Dendritic cell treated with granulocyte-macrophage colony-stimulating factor and Interleukin-4, amounts not matched to agents 40 ng/mL and 50 ng/mL, for 4 days (primary cell): ENCODE results near the gene SRBD1.

ENCODE experiments used
- H3K27ac Mint-ChIP-seq: one replicate; pipeline ENCODE4 v1.8.0; 2022; ENCODE audit warnings: mild to moderate bottlenecking, mixed read lengths
- H3K27me3 Mint-ChIP-seq: one replicate; pipeline ENCODE4 v1.8.0; 2022; ENCODE audit warnings: mild to moderate bottlenecking, mixed read lengths
- H3K36me3 Mint-ChIP-seq: one replicate; pipeline ENCODE4 v1.8.0; 2022; ENCODE audit warnings: low read depth, mixed read lengths
- H3K4me1 Mint-ChIP-seq: one replicate; pipeline ENCODE4 v1.8.0; 2022; ENCODE audit warnings: low read depth, mixed read lengths
- H3K4me3 Mint-ChIP-seq: one replicate; pipeline ENCODE4 v1.8.0; 2022; ENCODE audit warnings: mild to moderate bottlenecking, moderate library complexity, mixed read lengths
- H3K9me3 Mint-ChIP-seq: one replicate; pipeline ENCODE4 v1.8.0; 2022; ENCODE audit warnings: mixed read lengths
- intact Hi-C: fragments of 100-400 bp; cut with micrococcal nuclease; formaldehyde crosslinking; loops from one replicate; pipeline ENCODE4 v1.15.0; 2022

Gene SRBD1

DNA sequence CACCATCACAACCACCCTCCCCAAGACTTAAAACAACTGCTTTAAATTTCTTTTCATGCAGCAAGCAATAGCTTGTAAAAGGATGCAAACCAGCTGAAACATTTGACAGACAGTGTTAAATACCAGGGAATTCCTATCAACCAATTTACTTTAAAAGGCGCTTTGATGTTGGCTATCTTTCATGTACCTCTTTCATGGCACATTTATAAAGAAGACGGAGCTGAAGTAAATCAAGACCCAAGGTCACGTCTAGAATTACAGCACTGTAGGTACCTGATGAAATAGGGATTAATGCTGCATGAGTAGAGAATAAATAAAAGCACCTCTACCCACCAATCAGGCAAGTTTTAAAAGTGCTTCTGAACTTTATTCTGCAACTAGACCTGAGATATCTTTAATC is 78.9 kb downstream of the SRBD1 start:
- H3K4me3 Mint-ChIP-seq = no peak overlapping the region
- no peaks in the 10 kb centered on the region for H3K27me3 Mint-ChIP-seq
- H3K36me3 Mint-ChIP-seq = peaks cover 24% of the 10 kb centered on the region
- no peak overlapping the region for H3K27ac Mint-ChIP-seq
- intact Hi-C loops = no loop called here
- no peaks in the 10 kb centered on the region for H3K4me1 Mint-ChIP-seq
- H3K9me3 Mint-ChIP-seq = no peaks in the 10 kb centered on the region

DNA sequence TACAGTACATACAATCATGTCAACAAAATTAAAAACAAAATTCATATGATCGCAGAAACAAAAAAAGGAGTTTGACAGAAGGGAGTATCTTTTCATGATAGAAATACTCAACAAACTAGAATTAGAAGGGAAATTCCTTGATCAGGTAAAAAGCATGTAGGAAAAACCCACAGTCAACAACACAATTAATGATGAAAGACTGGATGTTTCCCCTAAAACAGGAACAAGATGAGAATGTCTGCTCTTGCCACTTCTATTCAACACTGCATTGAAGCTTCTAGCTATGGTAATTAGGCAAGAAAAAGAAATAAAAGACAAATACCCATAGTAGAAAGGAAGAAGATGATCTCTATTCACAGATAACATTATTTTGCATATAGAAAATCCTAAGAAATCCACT is 87.1 kb downstream of the SRBD1 start:
- no peaks in the 10 kb centered on the region for H3K27me3 Mint-ChIP-seq
- intact Hi-C loops = no loop called here
- no peak overlapping the region for H3K4me3 Mint-ChIP-seq
- H3K4me1 Mint-ChIP-seq = no peaks in the 10 kb centered on the region
- H3K9me3 Mint-ChIP-seq = peaks cover 9% of the 10 kb centered on the region
- H3K36me3 Mint-ChIP-seq = peaks cover 27% of the 10 kb centered on the region
- no peak overlapping the region for H3K27ac Mint-ChIP-seq

DNA sequence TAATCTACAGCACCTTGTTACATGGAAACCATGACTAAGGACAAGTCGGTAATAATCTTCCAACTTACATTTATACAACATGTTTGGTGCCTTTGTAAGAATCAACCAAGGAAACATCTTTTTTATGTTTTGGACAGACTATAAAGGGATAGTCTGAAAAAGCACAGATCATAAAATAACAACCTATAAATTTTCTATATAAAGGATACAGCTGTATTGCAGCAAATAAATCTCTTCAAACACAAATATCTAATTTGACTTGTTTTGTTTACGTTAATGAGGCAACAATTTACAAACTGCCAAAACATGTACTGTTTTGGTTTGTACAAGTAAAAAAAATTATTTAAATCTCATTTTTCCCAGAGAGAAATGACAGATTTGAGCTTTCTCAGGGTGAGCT is 92.5 kb downstream of the SRBD1 start:
- peaks cover 17% of the 10 kb centered on the region for H3K36me3 Mint-ChIP-seq

DNA sequence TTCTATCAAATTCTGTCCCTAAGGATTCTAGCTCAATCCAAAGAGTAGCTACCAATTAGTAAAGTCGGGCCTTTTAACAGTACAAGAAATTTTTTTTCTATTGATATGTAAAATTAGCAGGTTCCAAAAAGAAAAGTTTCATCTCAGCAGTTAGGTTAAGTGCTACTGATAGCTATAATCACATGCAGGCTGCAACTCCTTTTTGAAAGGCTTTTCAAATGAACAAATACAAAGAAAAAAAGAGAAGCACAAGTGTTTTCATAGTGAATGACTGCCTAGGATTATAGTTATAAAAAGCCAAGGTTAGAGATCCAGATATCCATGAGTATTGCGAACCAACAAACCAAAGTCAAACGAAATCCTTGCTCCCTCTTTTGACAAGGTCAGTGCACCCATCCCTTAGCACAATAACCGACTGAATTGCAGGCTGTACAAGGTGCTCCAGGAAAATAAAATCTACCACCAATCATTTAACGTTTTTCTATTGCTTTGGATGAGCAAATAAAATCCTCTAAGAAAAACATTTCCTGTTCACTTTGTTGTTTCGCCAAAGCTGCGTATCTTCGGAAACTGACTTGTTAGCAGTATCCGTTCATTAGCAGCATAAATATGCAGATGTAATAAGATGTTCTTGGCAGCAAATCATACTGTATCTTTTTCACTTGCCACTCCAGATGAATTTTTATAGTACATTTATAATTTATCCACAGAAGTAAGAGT is 100.2 kb downstream of the SRBD1 start:
- Mint-ChIP-seq H3K4me3 (no peak overlapping the region), H3K27ac (no peak overlapping the region), H3K4me1 (no peaks in the 10 kb centered on the region), H3K36me3 (peaks cover 20% of the 10 kb centered on the region), H3K9me3 (no peaks in the 10 kb centered on the region), H3K27me3 (no peaks in the 10 kb centered on the region)
- intact Hi-C loops = no loop called here

More for the DNA sequence above, 92.5 kb downstream of the SRBD1 start:
- no peaks in the 10 kb centered on the region for H3K27me3 Mint-ChIP-seq
- H3K4me3 Mint-ChIP-seq = no peak overlapping the region
- no peaks in the 10 kb centered on the region for H3K9me3 Mint-ChIP-seq
- intact Hi-C loops = no loop called here
- no peak overlapping the region for H3K27ac Mint-ChIP-seq
- no peaks in the 10 kb centered on the region for H3K4me1 Mint-ChIP-seq

DNA sequence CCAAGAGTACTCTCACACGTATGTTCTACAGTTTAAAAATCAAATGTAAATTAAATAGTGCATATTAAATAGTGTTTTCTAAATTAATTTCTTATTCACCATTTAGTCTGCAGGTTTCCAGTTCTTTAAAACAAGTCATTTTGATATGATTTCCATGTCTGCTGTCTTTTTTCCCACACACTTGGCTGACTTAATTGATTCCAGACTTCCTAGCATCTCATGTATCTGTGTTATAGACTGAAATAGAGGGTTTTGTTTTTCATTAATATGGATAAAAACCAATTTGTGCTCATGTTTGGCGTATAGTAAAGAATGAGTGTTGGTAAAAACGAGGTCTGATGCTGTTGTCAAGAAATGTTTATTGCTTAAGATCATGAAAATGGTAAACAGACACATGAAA is 104.3 kb downstream of the SRBD1 start:
- Mint-ChIP-seq H3K27me3 (no peaks in the 10 kb centered on the region), H3K4me1 (no peaks in the 10 kb centered on the region), H3K9me3 (no peaks in the 10 kb centered on the region), H3K36me3 (peaks cover 20% of the 10 kb centered on the region), H3K4me3 (no peak overlapping the region), H3K27ac (no peak overlapping the region)
- intact Hi-C loops = no loop called here

DNA sequence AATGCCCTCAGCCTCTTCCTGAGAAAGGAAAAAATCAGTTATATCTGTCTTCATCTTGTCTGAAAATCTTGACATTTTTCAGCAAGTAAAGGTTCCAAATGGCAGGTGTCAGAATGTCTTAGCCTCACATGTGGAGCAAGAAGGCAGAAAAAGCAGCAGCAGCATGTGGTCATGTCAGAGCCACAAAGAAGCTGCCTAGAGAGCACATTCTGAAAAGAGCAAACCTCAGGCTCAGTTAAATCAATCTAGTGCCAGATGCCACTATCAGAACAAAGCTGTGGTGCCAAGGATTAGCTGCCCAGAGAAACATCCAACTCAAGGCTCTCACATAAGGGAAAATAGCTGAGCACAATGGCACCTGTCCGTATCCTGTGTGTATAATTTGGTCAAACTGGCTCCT is 105.9 kb downstream of the SRBD1 start:
- Mint-ChIP-seq H3K9me3 (no peaks in the 10 kb centered on the region), H3K27me3 (no peaks in the 10 kb centered on the region), H3K4me1 (peaks cover under 1% of the 10 kb centered on the region), H3K27ac (no peak overlapping the region), H3K36me3 (peaks cover 19% of the 10 kb centered on the region), H3K4me3 (no peak overlapping the region)
- intact Hi-C loops = no loop called here

DNA sequence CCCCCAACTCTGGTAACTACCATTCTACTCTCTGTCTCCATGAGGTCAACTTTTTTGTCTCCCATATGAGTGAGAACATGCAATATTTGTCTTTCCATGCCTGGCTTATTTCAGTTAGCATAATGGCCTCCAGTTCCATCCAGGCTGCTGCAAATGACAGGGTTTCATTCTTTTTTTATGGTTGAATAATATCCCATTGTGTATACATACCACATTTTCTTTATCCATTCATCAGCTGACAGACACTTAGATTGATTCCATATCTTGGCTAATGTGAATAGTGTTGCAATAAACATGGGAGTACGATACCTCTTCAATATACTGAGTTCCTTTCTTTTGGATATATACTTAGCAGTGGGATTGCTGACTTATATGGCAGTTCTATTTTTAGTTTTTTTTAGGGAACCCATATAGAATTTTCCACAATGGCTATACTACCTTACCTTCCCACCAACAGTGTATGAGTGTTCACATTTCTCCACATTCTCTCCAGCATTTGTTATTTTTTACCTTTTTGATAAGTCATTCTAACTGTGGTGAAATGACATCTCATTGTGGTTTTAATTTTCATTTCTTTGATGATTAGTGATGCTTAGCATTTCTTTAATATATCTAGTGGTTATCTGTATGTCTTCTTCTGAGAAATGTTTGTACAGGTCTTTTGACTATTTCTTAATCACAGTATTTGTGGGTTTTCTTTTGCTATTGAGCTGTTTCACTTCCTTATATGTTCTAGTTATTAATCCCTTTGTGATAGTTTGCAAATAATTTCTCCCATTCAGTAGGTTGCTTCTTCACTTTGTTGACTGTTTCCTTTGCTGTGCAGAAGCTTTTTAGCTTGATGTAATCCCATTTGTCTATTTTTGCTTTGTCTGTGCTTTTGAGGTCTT is 112.2 kb downstream of the SRBD1 start:
- intact Hi-C loops = loop anchor here (5.0 kb wide), 1 partner anchor 73 kb away; no protein-coding TSS in a partner anchor
- H3K4me1 Mint-ChIP-seq = peaks cover 14% of the 10 kb centered on the region
- no peak overlapping the region for H3K27ac Mint-ChIP-seq
- no peak overlapping the region for H3K4me3 Mint-ChIP-seq
- H3K27me3 Mint-ChIP-seq = no peaks in the 10 kb centered on the region
- H3K9me3 Mint-ChIP-seq = no peaks in the 10 kb centered on the region
- peaks cover 13% of the 10 kb centered on the region for H3K36me3 Mint-ChIP-seq

DNA sequence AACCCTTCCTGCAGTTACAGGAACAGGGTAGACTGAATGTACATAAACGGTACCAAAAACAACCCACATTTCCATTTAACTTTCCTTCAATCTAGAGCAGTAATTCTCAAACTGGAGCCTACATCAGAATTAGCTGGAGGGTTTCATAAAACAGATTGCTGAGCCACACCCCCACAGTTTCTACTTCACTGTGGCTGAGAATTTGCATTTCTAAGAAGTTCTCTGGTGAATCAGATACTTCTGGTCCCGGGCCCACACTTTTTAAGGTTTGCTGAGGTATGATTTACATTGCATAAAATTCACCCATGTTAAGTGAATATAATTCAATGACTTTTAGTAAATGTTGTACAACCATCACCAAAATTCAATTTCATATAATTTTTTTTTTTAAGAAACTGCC is 113.7 kb downstream of the SRBD1 start:
- H3K36me3 Mint-ChIP-seq = peaks cover 12% of the 10 kb centered on the region
- no peak overlapping the region for H3K4me3 Mint-ChIP-seq
- no peaks in the 10 kb centered on the region for H3K27me3 Mint-ChIP-seq
- no peak overlapping the region for H3K27ac Mint-ChIP-seq
- peaks cover 14% of the 10 kb centered on the region for H3K4me1 Mint-ChIP-seq
- intact Hi-C loops = loop anchor here (5.0 kb wide), 1 partner anchor 75 kb away; no protein-coding TSS in a partner anchor
- no peaks in the 10 kb centered on the region for H3K9me3 Mint-ChIP-seq

DNA sequence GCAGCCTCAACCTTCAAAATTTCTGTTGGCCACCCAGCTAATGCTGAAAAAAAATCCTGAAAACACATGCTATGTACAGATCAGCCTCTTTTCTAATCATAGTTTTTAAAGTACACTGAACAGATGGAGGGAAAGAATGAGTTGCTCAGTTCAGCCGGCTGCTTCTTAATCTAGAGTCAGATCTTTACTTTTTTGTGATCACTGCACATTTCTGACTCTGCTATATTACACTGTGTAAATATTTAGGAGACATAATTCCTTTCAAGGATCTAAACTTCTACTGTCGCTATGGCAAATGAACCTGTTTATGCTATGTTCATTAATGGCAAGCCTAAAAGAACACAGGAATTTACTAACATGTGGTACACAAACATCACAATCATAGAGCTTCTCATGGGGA is 114.2 kb downstream of the SRBD1 start:
- H3K4me3 Mint-ChIP-seq = no peak overlapping the region
- intact Hi-C loops = loop anchor here (5.0 kb wide), 1 partner anchor 75 kb away; no protein-coding TSS in a partner anchor

DNA sequence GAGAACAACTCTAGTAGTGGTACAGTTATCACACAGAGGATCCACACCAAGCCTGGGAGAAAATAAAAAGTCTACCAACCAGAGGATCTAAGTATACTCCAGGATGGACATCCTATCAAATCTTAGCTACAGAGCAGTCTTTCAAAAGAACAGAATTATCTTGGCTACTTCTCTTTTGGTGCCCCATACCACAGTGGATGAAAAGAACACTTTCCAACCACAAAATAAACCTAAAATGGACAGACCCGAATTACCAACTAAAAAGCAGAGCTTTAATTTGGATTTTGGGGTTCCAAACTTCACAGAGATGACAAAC is 116.1 kb downstream of the SRBD1 start:
- no peaks in the 10 kb centered on the region for H3K36me3 Mint-ChIP-seq
- no peak overlapping the region for H3K27ac Mint-ChIP-seq
- intact Hi-C loops = loop anchor here (1.0 to 5.0 kb wide), 2 partner anchors 77 to 514 kb away; no protein-coding TSS in a partner anchor
- no peaks in the 10 kb centered on the region for H3K27me3 Mint-ChIP-seq
- peaks cover 11% of the 10 kb centered on the region for H3K4me1 Mint-ChIP-seq
- no peak overlapping the region for H3K4me3 Mint-ChIP-seq
- H3K9me3 Mint-ChIP-seq = no peaks in the 10 kb centered on the region

More for the DNA sequence above, 114.2 kb downstream of the SRBD1 start:
- Mint-ChIP-seq H3K27me3 (no peaks in the 10 kb centered on the region), H3K36me3 (peaks cover 7% of the 10 kb centered on the region), H3K27ac (no peak overlapping the region), H3K9me3 (no peaks in the 10 kb centered on the region), H3K4me1 (peaks cover 14% of the 10 kb centered on the region)

DNA sequence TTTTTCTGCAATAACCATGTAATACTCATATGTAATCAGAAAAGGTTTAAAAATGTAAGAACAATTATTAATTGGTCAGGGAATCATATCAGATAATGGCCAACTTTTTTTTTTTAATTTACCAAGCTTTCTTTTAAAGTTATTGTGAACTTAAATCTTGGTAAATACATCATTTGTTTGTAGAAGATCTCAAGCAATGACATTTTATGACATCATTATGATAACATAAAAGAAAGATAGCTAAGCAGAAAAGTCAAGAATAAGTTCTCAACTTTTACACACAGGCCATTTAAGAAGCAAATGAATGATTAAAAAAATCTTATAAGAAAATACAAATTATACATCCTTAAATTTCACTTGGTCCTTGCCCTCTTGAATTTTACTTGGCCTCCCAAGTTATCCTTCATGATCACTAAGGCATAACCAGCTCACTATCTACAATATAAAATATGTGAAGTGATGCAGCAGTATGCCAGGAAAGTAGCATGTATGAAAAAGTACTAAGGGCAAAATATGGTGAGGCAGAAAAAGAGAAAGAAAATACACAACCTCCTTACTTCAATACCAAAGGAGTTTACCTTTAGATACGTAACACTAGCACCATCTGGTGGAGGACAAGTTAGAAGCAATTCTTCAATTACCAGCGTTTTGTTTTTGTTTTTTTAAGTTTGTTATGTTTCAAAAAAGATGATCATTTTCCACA is 116.6 kb downstream of the SRBD1 start:
- intact Hi-C loops = loop anchor here (1.0 kb wide), 1 partner anchor 513 kb away; no protein-coding TSS in a partner anchor
- H3K27ac Mint-ChIP-seq = no peak overlapping the region
- no peaks in the 10 kb centered on the region for H3K36me3 Mint-ChIP-seq

DNA sequence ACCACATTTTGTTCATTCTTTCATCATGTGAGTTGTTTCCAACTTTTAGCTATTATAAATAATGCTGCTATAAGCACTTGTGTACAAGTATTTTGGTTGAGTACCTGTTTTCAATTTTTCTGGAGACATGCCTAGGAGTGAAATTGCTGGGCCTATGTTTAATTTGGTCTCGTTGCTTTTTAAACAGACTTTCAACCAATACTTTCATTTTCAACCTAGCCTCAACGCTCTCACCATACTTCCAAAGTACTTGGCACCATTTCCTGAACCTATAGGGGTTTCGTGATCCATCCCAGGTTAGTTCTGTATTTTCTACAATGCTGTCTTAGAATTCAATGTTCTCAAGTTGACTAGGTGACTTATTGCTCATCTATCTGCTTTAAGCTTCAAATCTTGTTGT is 126.1 kb downstream of the SRBD1 start:
- Mint-ChIP-seq H3K36me3 (peaks cover 21% of the 10 kb centered on the region), H3K4me1 (peaks cover 6% of the 10 kb centered on the region), H3K4me3 (no peak overlapping the region), H3K9me3 (no peaks in the 10 kb centered on the region), H3K27me3 (no peaks in the 10 kb centered on the region), H3K27ac (no peak overlapping the region)
- intact Hi-C loops = no loop called here

More for the DNA sequence above, 116.6 kb downstream of the SRBD1 start:
- Mint-ChIP-seq H3K4me3 (no peak overlapping the region), H3K4me1 (peaks cover 8% of the 10 kb centered on the region), H3K27me3 (no peaks in the 10 kb centered on the region), H3K9me3 (no peaks in the 10 kb centered on the region)

DNA sequence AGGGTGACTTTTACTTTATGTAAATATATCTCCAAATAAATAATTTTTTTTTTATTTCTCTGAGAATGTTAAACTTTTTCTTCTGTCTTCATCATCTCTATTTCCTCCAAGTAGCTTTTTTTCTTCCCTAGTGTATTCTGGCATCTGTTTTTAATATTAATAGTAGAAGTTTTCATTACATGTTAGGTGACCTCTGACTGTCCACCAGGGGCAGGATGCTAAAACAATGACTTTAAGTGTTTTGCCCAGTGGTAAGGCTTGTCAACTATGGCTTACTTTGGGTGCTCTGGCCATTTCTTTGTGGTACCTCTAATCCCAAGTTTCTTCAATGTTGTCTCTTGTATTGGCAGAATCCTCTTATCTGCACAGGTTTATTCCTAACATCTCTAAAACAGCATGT is 127.1 kb downstream of the SRBD1 start:
- intact Hi-C loops = no loop called here
- Mint-ChIP-seq H3K27ac (no peak overlapping the region), H3K36me3 (peaks cover 22% of the 10 kb centered on the region), H3K27me3 (no peaks in the 10 kb centered on the region), H3K4me3 (no peak overlapping the region), H3K4me1 (peaks cover 6% of the 10 kb centered on the region), H3K9me3 (no peaks in the 10 kb centered on the region)

DNA sequence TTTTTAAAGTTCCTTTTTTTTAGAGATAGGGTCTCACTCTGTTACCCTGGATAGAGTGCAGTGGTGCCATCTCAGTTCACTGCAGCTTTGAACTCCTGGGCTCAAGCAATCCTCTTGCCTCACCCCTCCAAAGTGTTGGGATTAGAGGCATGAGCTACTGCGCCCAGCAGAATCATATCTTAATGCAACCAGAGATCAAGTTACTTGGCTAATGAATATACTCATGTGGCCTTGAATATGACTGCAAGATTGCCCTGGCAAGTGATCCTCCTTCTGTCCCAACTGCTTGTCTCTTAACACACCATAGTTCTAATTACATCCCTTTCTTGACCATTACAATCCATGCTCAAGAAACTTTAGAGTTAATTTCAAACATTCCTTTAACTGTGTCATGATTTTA is 133.5 kb downstream of the SRBD1 start:
- no peaks in the 10 kb centered on the region for H3K9me3 Mint-ChIP-seq
- intact Hi-C loops = no loop called here
- no peak overlapping the region for H3K4me3 Mint-ChIP-seq
- H3K36me3 Mint-ChIP-seq = peaks cover 37% of the 10 kb centered on the region
- peaks cover 14% of the 10 kb centered on the region for H3K4me1 Mint-ChIP-seq
- no peaks in the 10 kb centered on the region for H3K27me3 Mint-ChIP-seq
- H3K27ac Mint-ChIP-seq = no peak overlapping the region
